Thymus (tissue), 11 donors: ENCODE results near the gene HSPBAP1. TPM values are rescaled to one million over a fixed set of nuclear protein-coding genes. Genes with fewer than 3 reads are reported as not detected.

Source experiments
- DNase-seq, 9 donors: peaks; one replicate each; pipeline ENCODE4 v3.0.0-alpha.2; 2013; ENCODE audit warnings: low spot score in 9 of 9, low read depth in 6 of 9, missing footprints in 1 of 9
- H3K27ac ChIP-seq, 2 donors: one replicate each; pipeline ENCODE4 v1.5.1; 2013; ENCODE audit warnings: control low read depth in 1 of 2, low read depth in 1 of 2, low read length in 1 of 2, mild to moderate bottlenecking in 1 of 2, moderate library complexity in 1 of 2
- H3K27me3 ChIP-seq, 2 donors: one replicate each; pipeline ENCODE4 v1.5.1; 2013; ENCODE audit warnings: low read length in 1 of 2; ENCODE audit not compliant: control insufficient read depth in 2 of 2, insufficient read depth in 1 of 2
- H3K36me3 ChIP-seq, 2 donors: one replicate each; pipeline ENCODE4 v1.5.1; 2013; ENCODE audit warnings: low read length in 1 of 2, mild to moderate bottlenecking in 1 of 2, moderate library complexity in 1 of 2; ENCODE audit not compliant: control insufficient read depth in 2 of 2, insufficient read depth in 2 of 2
- H3K4me1 ChIP-seq, 2 donors: one replicate each; pipeline ENCODE4 v1.5.1; 2013; ENCODE audit warnings: low read length in 2 of 2; ENCODE audit not compliant: control insufficient read depth in 2 of 2, insufficient read depth in 2 of 2
- H3K4me3 ChIP-seq, 2 donors: one replicate each; pipeline ENCODE4 v1.5.1; 2013; ENCODE audit warnings: low read length in 2 of 2, control low read depth in 1 of 2, mild to moderate bottlenecking in 1 of 2
- H3K9me3 ChIP-seq, 2 donors: one replicate each; pipeline ENCODE4 v1.5.1; 2013; ENCODE audit warnings: low read length in 1 of 2, mild to moderate bottlenecking in 1 of 2; ENCODE audit not compliant: control insufficient read depth in 2 of 2, insufficient read depth in 1 of 2
- WGBS: extraction: QIAGEN DNeasy Blood & Tissue Kit; methylation state at CpG from one replicate; pipeline ENCODE4 v1.1.7; 2013; 5-methylcytosine and 5-hydroxymethylcytosine counted together
- polyA plus RNA-seq: library from polyadenylated mRNA; stranded (reverse); fragments of 200-250 nt; gene quantifications from one replicate; pipeline ENCODE4 v1.2.3, GENCODE V29; 2013
- total RNA-seq: library from RNA; stranded (reverse); fragments of 120-200 nt; gene quantifications from one replicate; pipeline ENCODE4 v1.2.4, GENCODE V29; 2013
- donor health status: healthy.

Gene HSPBAP1
- total and polyA plus RNA-seq, 2 donors, result 13.0 to 37.7 TPM

GRCh38 chr3:122774564-122774963, 19.1 kb downstream of the HSPBAP1 start:
- DNase-seq, result no peak
- Histone ChIP-seq H3K27me3 (no peaks in the 10 kb centered on the region), H3K27ac (no peak overlapping the region), H3K4me1 (no peaks in the 10 kb centered on the region), H3K4me3 (no peak overlapping the region), H3K36me3 (peaks cover 0 to 2% of the 10 kb centered on the region in 2 donors), H3K9me3 (no peaks in the 10 kb centered on the region)
- WGBS, result over 99% methylated on average over 3 of the region's 3 CpGs

GRCh38 chr3:122773944-122774509, 19.6 kb downstream of the HSPBAP1 start:
- Histone ChIP-seq H3K27me3 (no peaks in the 10 kb centered on the region), H3K4me3 (no peak overlapping the region), H3K27ac (no peak overlapping the region), H3K4me1 (no peaks in the 10 kb centered on the region), H3K36me3 (peaks cover 0 to 2% of the 10 kb centered on the region in 2 donors), H3K9me3 (no peaks in the 10 kb centered on the region)
- no peak for DNase-seq
- WGBS, result 96% methylated on average over 3 of the region's 3 CpGs

GRCh38 chr3:122772827-122773226, 20.8 kb downstream of the HSPBAP1 start:
- H3K27ac ChIP-seq, result no peak overlapping the region
- H3K36me3 ChIP-seq, result peaks cover 0 to 2% of the 10 kb centered on the region in 2 donors
- H3K9me3 ChIP-seq, result no peaks in the 10 kb centered on the region
- no peaks in the 10 kb centered on the region for H3K27me3 ChIP-seq
- 97% methylated on average over 1 of the region's 1 CpG for WGBS
- no peak overlapping the region for H3K4me3 ChIP-seq
- H3K4me1 ChIP-seq, result no peaks in the 10 kb centered on the region
- no peak for DNase-seq

- Histone ChIP-seq H3K36me3 (peaks cover 2 to 3% of the 10 kb centered on the region in 2 donors), H3K27ac (no peak overlapping the region)
- WGBS, result 97% methylated on average over 5 of the region's 5 CpGs
Measured at GRCh38 chr3:122770521-122771202, 23.0 kb downstream of the HSPBAP1 start.

GRCh38 chr3:122767540-122768372, 25.9 kb downstream of the HSPBAP1 start:
- Histone ChIP-seq H3K27ac (no peak overlapping the region), H3K4me3 (no peak overlapping the region), H3K36me3 (peaks cover 2 to 3% of the 10 kb centered on the region in 2 donors), H3K9me3 (no peaks in the 10 kb centered on the region), H3K27me3 (no peaks in the 10 kb centered on the region), H3K4me1 (no peaks in the 10 kb centered on the region)
- no peak for DNase-seq
- WGBS, result 94% methylated on average over 3 of the region's 3 CpGs

More at GRCh38 chr3:122770521-122771202, 23.0 kb downstream of the HSPBAP1 start:
- Histone ChIP-seq H3K4me3 (no peak overlapping the region), H3K9me3 (no peaks in the 10 kb centered on the region), H3K4me1 (no peaks in the 10 kb centered on the region), H3K27me3 (no peaks in the 10 kb centered on the region)
- no peak for DNase-seq

GRCh38 chr3:122766430-122766829, 27.2 kb downstream of the HSPBAP1 start:
- H3K9me3 ChIP-seq, result no peaks in the 10 kb centered on the region
- H3K4me1 ChIP-seq, result no peaks in the 10 kb centered on the region
- WGBS, result 97% methylated on average over 3 of the region's 3 CpGs
- DNase-seq, result no peak
- no peak overlapping the region for H3K4me3 ChIP-seq
- H3K27me3 ChIP-seq, result no peaks in the 10 kb centered on the region
- peaks cover 2 to 7% of the 10 kb centered on the region in 2 donors for H3K36me3 ChIP-seq
- no peak overlapping the region for H3K27ac ChIP-seq

- no peaks in the 10 kb centered on the region for H3K4me1 ChIP-seq
- H3K36me3 ChIP-seq, result peaks cover 5 to 7% of the 10 kb centered on the region in 2 donors
- DNase-seq, result no peak
- H3K9me3 ChIP-seq, result no peaks in the 10 kb centered on the region
- 97% methylated on average over 3 of the region's 3 CpGs for WGBS
- no peaks in the 10 kb centered on the region for H3K27me3 ChIP-seq
- no peak overlapping the region for H3K4me3 ChIP-seq
- no peak overlapping the region for H3K27ac ChIP-seq
Measured at GRCh38 chr3:122760453-122761271, 33.0 kb downstream of the HSPBAP1 start.

- Histone ChIP-seq H3K9me3 (no peaks in the 10 kb centered on the region), H3K27ac (no peak overlapping the region), H3K4me1 (no peaks in the 10 kb centered on the region), H3K36me3 (peaks cover 10 to 18% of the 10 kb centered on the region in 2 donors), H3K27me3 (no peaks in the 10 kb centered on the region), H3K4me3 (no peak overlapping the region)
- WGBS, result 83% methylated on average over 3 of the region's 3 CpGs
- DNase-seq, result no peak
Measured at GRCh38 chr3:122758877-122759560, 34.6 kb downstream of the HSPBAP1 start.
